BJ (cell line): ENCODE results near the gene FIZ1. TPM values are rescaled to one million over a fixed set of nuclear protein-coding genes. Genes with fewer than 3 reads are reported as not detected.

ENCODE experiments used
- CTCF ChIA-PET: fragments of 350-600 bp; formaldehyde crosslinking; extraction: SDS; loops from one replicate; lab custom pipeline; 2021; ENCODE audit warnings: antibody characterized with exemption, inconsistent platforms; lab: Yijun Ruan, JAX
- POLR2A ChIA-PET: fragments of 300-600 bp; sonication (Branson Sonifier 250); formaldehyde crosslinking; extraction: SDS; loops from one replicate; lab custom pipeline; 2021; ENCODE audit warnings: antibody characterized with exemption; lab: Charles Lee
- DNase-seq: peaks from one replicate; pipeline ENCODE4 v3.0.0-alpha.2; 2011; ENCODE audit warnings: low read depth
- H3K27me3 ChIP-seq: 2 replicates; pipeline ENCODE4 v1.6.0; 2011; ENCODE audit warnings: low read length; ENCODE audit not compliant: control insufficient read depth, insufficient read depth
- H3K36me3 ChIP-seq: 2 replicates; pipeline ENCODE4 v1.5.1; 2011; ENCODE audit warnings: low read length; ENCODE audit not compliant: control insufficient read depth, insufficient read depth
- H3K4me3 ChIP-seq: 2 replicates; pipeline ENCODE4 v1.5.1; 2011; ENCODE audit warnings: low read depth, mild to moderate bottlenecking, control low read depth, low read length
- polyA plus RNA-seq: library from polyadenylated mRNA; depleted of rRNA; stranded (reverse); fragments of >200 nt; gene quantifications from 2 replicates; pipeline ENCODE4 v1.2.3, GENCODE V29; 2011
- TF ChIP-seq, protein P1 (sequence below): IDR thresholded peaks from 2 replicates; pipeline ENCODE4 v1.5.1; 2011; ENCODE audit warnings: low read depth, mild to moderate bottlenecking, control low read depth, inconsistent platforms, low read length, moderate library complexity; ENCODE audit not compliant: insufficient read depth

FIZ1 gene
- polyA plus RNA-seq, 1 experiment = 4.0 TPM

- ChIA-PET POLR2A (no interaction called here), CTCF (interaction anchor here (1.0 to 2.5 kb wide), 4 partner anchors 12 to 33 kb away, joined by 3 to 9 read pairs (median 6); partner anchors contain the start of gene U2AF2)
- H3K4me3 ChIP-seq = no peak overlapping the region
Observed at GRCh38 chr19:55638864-55639359, 39.6 kb upstream of the FIZ1 start.

DNA sequence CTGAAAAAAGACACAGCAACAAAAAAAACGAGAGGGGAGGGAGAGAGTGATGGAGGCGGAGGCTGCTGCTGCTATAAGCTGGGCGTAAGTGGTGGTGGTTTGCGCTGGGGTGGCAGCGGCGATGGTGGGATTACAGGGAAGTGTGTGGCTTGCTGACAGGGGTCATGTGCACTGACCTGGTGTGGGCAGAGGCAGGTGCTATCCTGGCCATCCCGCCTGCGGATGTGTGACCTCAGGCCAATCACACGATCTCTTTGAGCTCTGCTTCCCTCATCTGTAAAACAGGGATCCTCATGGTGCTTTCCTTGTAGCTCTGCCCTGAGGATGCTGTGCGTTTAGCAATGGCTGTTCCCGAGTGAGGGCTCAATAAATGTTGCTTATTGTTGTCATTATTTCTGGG is 38.2 kb upstream of the FIZ1 start:
- ChIA-PET POLR2A (no interaction called here), CTCF (interaction anchor here (1.1 to 1.8 kb wide), 2 partner anchors 13 to 17 kb away, joined by 4 to 5 read pairs; partner anchors contain the start of genes U2AF2 and ZNF784)
- no peaks in the 10 kb centered on the region for H3K27me3 ChIP-seq
- no peak overlapping the region for H3K4me3 ChIP-seq
- TF ChIP-seq, protein P1, sequence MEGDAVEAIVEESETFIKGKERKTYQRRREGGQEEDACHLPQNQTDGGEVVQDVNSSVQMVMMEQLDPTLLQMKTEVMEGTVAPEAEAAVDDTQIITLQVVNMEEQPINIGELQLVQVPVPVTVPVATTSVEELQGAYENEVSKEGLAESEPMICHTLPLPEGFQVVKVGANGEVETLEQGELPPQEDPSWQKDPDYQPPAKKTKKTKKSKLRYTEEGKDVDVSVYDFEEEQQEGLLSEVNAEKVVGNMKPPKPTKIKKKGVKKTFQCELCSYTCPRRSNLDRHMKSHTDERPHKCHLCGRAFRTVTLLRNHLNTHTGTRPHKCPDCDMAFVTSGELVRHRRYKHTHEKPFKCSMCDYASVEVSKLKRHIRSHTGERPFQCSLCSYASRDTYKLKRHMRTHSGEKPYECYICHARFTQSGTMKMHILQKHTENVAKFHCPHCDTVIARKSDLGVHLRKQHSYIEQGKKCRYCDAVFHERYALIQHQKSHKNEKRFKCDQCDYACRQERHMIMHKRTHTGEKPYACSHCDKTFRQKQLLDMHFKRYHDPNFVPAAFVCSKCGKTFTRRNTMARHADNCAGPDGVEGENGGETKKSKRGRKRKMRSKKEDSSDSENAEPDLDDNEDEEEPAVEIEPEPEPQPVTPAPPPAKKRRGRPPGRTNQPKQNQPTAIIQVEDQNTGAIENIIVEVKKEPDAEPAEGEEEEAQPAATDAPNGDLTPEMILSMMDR = no peak
- DNase-seq = no peak
- no peaks in the 10 kb centered on the region; the same call in 1 of the 2 replicates for H3K36me3 ChIP-seq

More at GRCh38 chr19:55638864-55639359, 39.6 kb upstream of the FIZ1 start:
- H3K27me3 ChIP-seq = no peaks in the 10 kb centered on the region
- TF ChIP-seq, protein P1 = peak; percentile 55
- H3K36me3 ChIP-seq = no peaks in the 10 kb centered on the region; the same call in 1 of the 2 replicates
- no peak for DNase-seq

- DNase-seq = no peak
- CTCF ChIA-PET = interaction anchor here (1.5 to 2.2 kb wide), 4 partner anchors 12 to 133 kb away, joined by 4 to 10 read pairs (median 4); partner anchors contain the start of gene ZNF784
- Histone ChIP-seq H3K4me3 (no peak overlapping the region), H3K27me3 (no peaks in the 10 kb centered on the region), H3K36me3 (no peaks in the 10 kb centered on the region; the same call in 1 of the 2 replicates)
- TF ChIP-seq, protein P1 = no peak
- POLR2A ChIA-PET = interaction anchor here (0.6 to 1.0 kb wide), 2 partner anchors 11 to 18 kb away, joined by 3 to 4 read pairs; partner anchors contain the start of gene CCDC106
Observed at GRCh38 chr19:55636723-55637122, 37.4 kb upstream of the FIZ1 start.

- Histone ChIP-seq H3K27me3 (no peaks in the 10 kb centered on the region), H3K36me3 (no peaks in the 10 kb centered on the region; the same call in 1 of the 2 replicates), H3K4me3 (peak overlapping the region; percentile 99)
- TF ChIP-seq, protein P1 = no peak
- ChIA-PET POLR2A (interaction anchor here (1.0 kb wide), 1 partner anchor 12 kb away, joined by 4 read pairs; the partner anchor contains the start of gene CCDC106), CTCF (interaction anchor here (0.9 to 2.2 kb wide), 5 partner anchors 12 to 132 kb away, joined by 3 to 10 read pairs (median 4); partner anchors contain the start of gene ZNF784)
- no peak for DNase-seq
Observed at GRCh38 chr19:55635856-55636440, 36.6 kb upstream of the FIZ1 start.

DNA sequence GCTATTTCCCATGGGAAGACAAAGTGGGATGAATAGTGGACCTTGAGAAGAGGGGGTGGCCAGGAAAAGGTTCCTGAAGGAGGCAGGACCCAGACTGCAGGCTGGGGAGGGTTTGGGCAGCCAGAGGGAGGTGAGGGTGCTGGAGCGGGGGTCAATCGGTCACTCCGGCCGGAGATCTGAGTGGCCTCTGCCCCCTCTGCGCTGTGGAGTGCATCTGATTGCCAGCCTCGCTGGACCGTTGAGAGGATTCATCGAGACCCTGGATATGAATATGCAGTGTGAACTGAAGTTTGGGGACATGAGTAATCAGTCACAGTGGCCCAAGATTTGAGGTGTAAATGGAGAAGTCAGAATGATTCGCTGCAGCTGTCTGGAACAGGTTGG is 36.0 kb upstream of the FIZ1 start:
- ChIA-PET CTCF (interaction anchor here (0.7 to 2.2 kb wide), 4 partner anchors 11 to 169 kb away, joined by 3 to 10 read pairs (median 5); partner anchors contain the start of gene ZNF784), POLR2A (no interaction called here)
- no peak for DNase-seq
- Histone ChIP-seq H3K27me3 (no peaks in the 10 kb centered on the region), H3K4me3 (peak overlapping the region; percentile 99), H3K36me3 (no peaks in the 10 kb centered on the region; the same call in 1 of the 2 replicates)
- TF ChIP-seq, protein P1 = no peak
